Sigmoid colon (tissue), 7 donors: ENCODE measurements around the gene SIN3B. TPM values are rescaled to one million over a fixed set of nuclear protein-coding genes. Genes with fewer than 3 reads are reported as not detected.

Experiments
- DNase-seq: peaks from one replicate; pipeline ENCODE4 v3.0.0-alpha.2; 2019
- H3K27ac ChIP-seq, 4 donors: fragments of 200-600 bp; sonication (generic); one replicate each; pipeline ENCODE4 v1.5.1; 2016 to 2019; ENCODE audit warnings: mild to moderate bottlenecking in 1 of 4
- H3K27me3 ChIP-seq, 3 donors: fragments of 200-600 bp; sonication (generic); one replicate each; pipeline ENCODE4 v1.5.1; 2019; ENCODE audit warnings: mild to moderate bottlenecking in 1 of 3
- H3K36me3 ChIP-seq, 4 donors: fragments of 200-600 bp; sonication (generic); one replicate each; pipeline ENCODE4 v1.5.1; 2016 to 2019
- H3K4me1 ChIP-seq, 4 donors: fragments of 200-600 bp; sonication (generic); one replicate each; pipeline ENCODE4 v1.5.1; 2017 to 2019
- H3K4me3 ChIP-seq, 4 donors: fragments of 200-600 bp; sonication (generic); one replicate each; pipeline ENCODE4 v1.5.1; 2017 to 2019; ENCODE audit warnings: mild to moderate bottlenecking in 2 of 4, moderate library complexity in 1 of 4
- H3K9me3 ChIP-seq, 4 donors: fragments of 200-600 bp in 3 of 4; sonication (generic) in 3 of 4; one replicate each; pipeline versions ENCODE4 v1.5.1 to v1.6.1; 2013 to 2019
- CTCF ChIP-seq, 4 experiments: fragments of 450-650 bp in 3 of 4; fragments of 200-600 bp in 1 of 4; IDR thresholded peaks; one replicate each; pipeline ENCODE4 v1.5.1; 2016 to 2019; ENCODE audit warnings: antibody characterized with exemption in 4 of 4, mild to moderate bottlenecking in 3 of 4, moderate library complexity in 2 of 4
- EP300 ChIP-seq, 4 donors: sonication (generic); formaldehyde crosslinking; IDR thresholded peaks; one replicate each; pipeline ENCODE4 v1.6.1; 2017; ENCODE audit warnings: antibody characterized with exemption in 4 of 4
- POLR2A ChIP-seq, 2 donors: fragments of 450-650 bp; IDR thresholded peaks; one replicate each; pipeline ENCODE4 v1.6.1; 2016; ENCODE audit warnings: antibody characterized with exemption in 2 of 2, mild to moderate bottlenecking in 2 of 2, moderate library complexity in 2 of 2
- POLR2AphosphoS5 ChIP-seq, 4 donors: sonication (generic); formaldehyde crosslinking; IDR thresholded peaks; one replicate each; pipeline ENCODE4 v1.6.1; 2017; ENCODE audit warnings: antibody characterized with exemption in 4 of 4
- WGBS, 2 donors: extraction: QIAGEN DNeasy Blood & Tissue Kit; methylation state at CpG; one replicate each; pipeline ENCODE4 v1.1.7; 2013; 5-methylcytosine and 5-hydroxymethylcytosine counted together
- intact Hi-C: fragments of 100-400 bp; cut with DNase I; formaldehyde crosslinking; loops from one replicate; pipeline ENCODE4 v1.15.1; 2023
- polyA plus RNA-seq, 3 donors: library from polyadenylated mRNA; stranded (reverse); fragments of 200-250 nt; gene quantifications; one replicate each; pipeline ENCODE4 v1.2.3, GENCODE V29; 2013
- total RNA-seq, 4 donors: library from RNA; depleted of rRNA; stranded (reverse); fragments of >200 nt; gene quantifications; one replicate each; pipeline ENCODE4 v1.1.0, GENCODE V29; 2016
- donor health status: healthy with polysubstance abuse.
- donor health status: Bipolar disorder and iron deficiency.
- donor health status: healthy.

SIN3B gene
- total RNA-seq, result 10 to 100 TPM; 23.9 to 67.3 (median 33.5) TPM
- polyA plus RNA-seq, result 10 to 100 TPM in 1 of 3 donors, 1 to 10 TPM in 2; 5.1 to 26.1 (median 5.4) TPM

- H3K27me3 ChIP-seq, result no peaks in the 10 kb centered on the region
- TF ChIP-seq POLR2AphosphoS5 (IDR thresholded peaks at IDR 0.05) (peak; percentile 41 to 74 (median 64)), EP300 (IDR thresholded peaks at IDR 0.05) (no peak)
- peaks cover 7 to 33% (median 14%) of the 10 kb centered on the region in 4 donors for H3K36me3 ChIP-seq
- peak; percentile 92 for DNase-seq
- H3K9me3 ChIP-seq, result no peaks in the 10 kb centered on the region
- intact Hi-C loops, result loop anchor here (2.0 to 5.0 kb wide), 2 partner anchors 58 to 167 kb away; partner anchors contain the start of genes SMIM7 and TMEM38A
- peaks cover 0 to 31% (median 28%) of the 10 kb centered on the region in 4 donors for H3K4me1 ChIP-seq
- H3K27ac ChIP-seq, result peak within 1 kb of the TSS; percentile 80 to 89 (median 86)
- peak within 1 kb of the TSS; percentile 88 to 100 (median 92) for H3K4me3 ChIP-seq
- 1% methylated on average over 63 of the region's 63 CpGs for WGBS, 2 donors
Measured at GRCh38 chr19:16829010-16829821, at the start of gene SIN3B. SIN3B (plus strand) TSS chr19:16829398; CDS start chr19:16829421, 23 bp downstream.

- no peaks in the 10 kb centered on the region for H3K4me1 ChIP-seq
- H3K27ac ChIP-seq, result no peak overlapping the region
- intact Hi-C loops, result loop anchor here (10.0 kb wide), 1 partner anchor 65 kb away; the partner anchor contains the start of gene NWD1
- no peaks in the 10 kb centered on the region for H3K36me3 ChIP-seq
- H3K9me3 ChIP-seq, result no peaks in the 10 kb centered on the region
- WGBS, 2 donors, result 62 to 75% methylated on average over 3 of the region's 3 CpGs
- peaks cover 0 to 8% (median 0%) of the 10 kb centered on the region in 3 donors for H3K27me3 ChIP-seq
- no peak overlapping the region for H3K4me3 ChIP-seq
- no peak for TF ChIP-seq POLR2A (IDR thresholded peaks at IDR 0.05)
- TF ChIP-seq POLR2AphosphoS5 (IDR thresholded peaks at IDR 0.05), result no peak
- TF ChIP-seq EP300 (IDR thresholded peaks at IDR 0.05), result no peak
- TF ChIP-seq CTCF (IDR thresholded peaks at IDR 0.05), result no peak
- DNase-seq, result no peak
Measured at GRCh38 chr19:16779539-16780163, 49.5 kb upstream of the SIN3B start.

DNA sequence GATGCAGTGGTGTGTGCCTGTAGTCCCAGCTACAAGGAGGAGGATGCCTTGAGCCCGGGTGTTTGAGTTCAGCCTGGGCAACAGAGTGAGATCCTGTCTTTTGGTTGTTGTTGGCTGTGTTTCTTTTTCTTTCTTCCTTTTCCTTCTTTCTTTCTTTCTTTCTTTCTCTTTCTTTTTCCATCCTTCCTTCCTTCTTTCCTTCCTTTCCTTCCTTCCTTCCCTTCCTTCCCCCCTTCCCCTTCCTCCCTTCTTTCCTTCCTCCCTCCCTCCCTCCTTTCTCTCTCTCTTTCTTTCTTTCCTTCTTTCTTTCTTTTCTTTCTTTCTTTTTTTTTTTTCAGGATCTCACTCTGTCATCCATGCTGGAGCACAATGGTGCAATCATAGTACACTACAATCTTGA is 46.5 kb upstream of the SIN3B start:
- no peaks in the 10 kb centered on the region for H3K27me3 ChIP-seq
- DNase-seq, result no peak
- no peaks in the 10 kb centered on the region for H3K4me1 ChIP-seq
- no peak for TF ChIP-seq POLR2A (IDR thresholded peaks at IDR 0.05)
- no peak for TF ChIP-seq EP300 (IDR thresholded peaks at IDR 0.05)
- TF ChIP-seq CTCF (IDR thresholded peaks at IDR 0.05), result no peak
- TF ChIP-seq POLR2AphosphoS5 (IDR thresholded peaks at IDR 0.05), result no peak
- H3K4me3 ChIP-seq, result no peak overlapping the region
- 75 to 89% methylated on average over 1 of the region's 1 CpG for WGBS, 2 donors
- intact Hi-C loops, result no loop called here
- no peak overlapping the region for H3K27ac ChIP-seq
- H3K9me3 ChIP-seq, result no peaks in the 10 kb centered on the region
- H3K36me3 ChIP-seq, result no peaks in the 10 kb centered on the region

DNA sequence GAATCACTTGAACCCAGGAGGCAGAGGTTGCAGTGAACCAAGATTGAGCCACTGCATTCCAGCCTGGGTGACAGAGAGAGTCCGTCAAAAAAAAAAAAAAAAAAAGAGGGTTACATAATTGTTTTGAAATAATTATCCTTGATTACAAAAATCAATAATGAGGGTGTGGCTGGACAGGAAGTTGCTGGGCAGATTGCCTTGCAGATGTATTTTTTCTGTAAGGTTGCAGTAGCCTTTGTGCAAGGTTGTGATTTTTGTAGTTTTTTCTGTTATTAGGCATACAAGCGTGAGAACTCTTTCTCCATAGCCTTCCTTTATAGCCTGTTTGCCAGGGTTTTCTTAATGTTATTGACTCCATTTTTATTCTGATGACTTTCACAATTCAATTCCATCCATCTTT is 40.7 kb upstream of the SIN3B start:
- Histone ChIP-seq H3K9me3 (peaks cover 3 to 19% (median 8%) of the 10 kb centered on the region in 4 donors), H3K27me3 (no peaks in the 10 kb centered on the region), H3K4me1 (no peaks in the 10 kb centered on the region), H3K36me3 (no peaks in the 10 kb centered on the region), H3K27ac (no peak overlapping the region), H3K4me3 (no peak overlapping the region)
- intact Hi-C loops, result no loop called here
- 87 to 90% methylated on average over 2 of the region's 2 CpGs for WGBS, 2 donors
- DNase-seq, result no peak
- no peak for TF ChIP-seq EP300 (IDR thresholded peaks at IDR 0.05)
- no peak for TF ChIP-seq CTCF (IDR thresholded peaks at IDR 0.05)
- TF ChIP-seq POLR2AphosphoS5 (IDR thresholded peaks at IDR 0.05), result no peak
- TF ChIP-seq POLR2A (IDR thresholded peaks at IDR 0.05), result no peak

GRCh38 chr19:16789238-16789637 is 40.0 kb upstream of the SIN3B start:
- Histone ChIP-seq H3K4me3 (no peak overlapping the region), H3K27me3 (no peaks in the 10 kb centered on the region), H3K36me3 (no peaks in the 10 kb centered on the region), H3K4me1 (no peaks in the 10 kb centered on the region), H3K27ac (no peak overlapping the region), H3K9me3 (peaks cover 3 to 19% (median 8%) of the 10 kb centered on the region in 4 donors)
- intact Hi-C loops, result no loop called here
- 93 to 97% methylated on average over 1 of the region's 1 CpG for WGBS, 2 donors
- no peak for DNase-seq
- TF ChIP-seq POLR2A (IDR thresholded peaks at IDR 0.05) (no peak), CTCF (IDR thresholded peaks at IDR 0.05) (no peak), EP300 (IDR thresholded peaks at IDR 0.05) (no peak), POLR2AphosphoS5 (IDR thresholded peaks at IDR 0.05) (no peak)
